H1 (cell line): ENCODE data around the gene CIAO3. TPM values are rescaled to one million over a fixed set of nuclear protein-coding genes. Genes with fewer than 3 reads are reported as not detected.

Experiments
- CTCF ChIA-PET: fragments of 300-600 bp; sonication (Branson Sonifier 250); formaldehyde crosslinking; loops from one replicate; lab custom pipeline; 2021; ENCODE audit not compliant: partially characterized antibody; lab: Charles Lee
- POLR2A ChIA-PET: fragments of 300-600 bp; sonication (Branson Sonifier 250); formaldehyde crosslinking; loops from one replicate; lab custom pipeline; 2021; ENCODE audit warnings: inconsistent platforms; ENCODE audit not compliant: partially characterized antibody; lab: Charles Lee
- DNase-seq, 2 experiments: peaks; one replicate each; pipeline versions ENCODE4 v3.0.0 to v3.0.0-alpha.2; 2010 to 2022; ENCODE audit warnings: low spot score in 2 of 2, low read depth in 1 of 2, mixed read lengths in 1 of 2
- FAIRE-seq: peaks from 2 replicates; lab custom pipeline; 2011; peaks lifted over from hg19 to GRCh38; lab: Jason Lieb, UNC
- H2AFZ ChIP-seq: 2 replicates; pipeline ENCODE4 v1.8.1; 2012; ENCODE audit warnings: low read length, inconsistent platforms
- H2AK5ac ChIP-seq: 2 replicates; pipeline ENCODE4 v1.6.1; 2013; ENCODE audit warnings: low read depth, low read length
- H2BK120ac ChIP-seq: replicated peaks from 2 replicates; pipeline ENCODE3; 2013; ENCODE audit warnings: low read depth, low read length, inconsistent platforms
- H2BK12ac ChIP-seq: 2 replicates; pipeline ENCODE4 v1.6.1; 2013; ENCODE audit warnings: low read depth, low read length
- H2BK15ac ChIP-seq: 2 replicates; pipeline ENCODE4 v1.6.1; 2013; ENCODE audit warnings: low read length
- H2BK20ac ChIP-seq: 2 replicates; pipeline ENCODE4 v1.6.1; 2013; ENCODE audit warnings: low read length
- H2BK5ac ChIP-seq: 2 replicates; pipeline ENCODE4 v1.6.1; 2013; ENCODE audit warnings: low read depth, low read length
- H3K14ac ChIP-seq: 2 replicates; pipeline ENCODE4 v1.6.1; 2013; ENCODE audit warnings: inconsistent platforms; ENCODE audit not compliant: insufficient read length
- H3K18ac ChIP-seq: 2 replicates; pipeline ENCODE4 v1.6.1; 2013; ENCODE audit warnings: low read length; ENCODE audit errors: extremely low read depth
- H3K23ac ChIP-seq: 2 replicates; pipeline ENCODE4 v1.6.1; 2013; ENCODE audit warnings: inconsistent platforms; ENCODE audit not compliant: insufficient read length
- H3K23me2 ChIP-seq: 2 replicates; pipeline ENCODE4 v1.6.1; 2013; ENCODE audit warnings: low read depth, low read length
- H3K27ac ChIP-seq: 2 replicates; pipeline ENCODE4 v1.6.1; 2011; ENCODE audit warnings: low read depth, low read length, inconsistent platforms
- H3K27me3 ChIP-seq, 4 experiments: replicated peaks in 1 of 4; 1 replicate in 1 of 4; 2 replicates in 3 of 4; pipeline versions ENCODE4 v1.6.1 to v1.8.1; 2011 to 2013; ENCODE audit warnings: low read length in 3 of 4, mild to moderate bottlenecking in 3 of 4, inconsistent platforms in 2 of 4, mixed read lengths in 2 of 4, moderate library complexity in 1 of 4; ENCODE audit not compliant: control insufficient read depth in 3 of 4, insufficient read depth in 3 of 4; ENCODE audit errors: extremely low read depth in 1 of 4
- H3K36me3 ChIP-seq, 4 experiments: 2 replicates each; pipeline versions ENCODE4 v1.6.1 to v1.8.1; 2011 to 2013; ENCODE audit warnings: mild to moderate bottlenecking in 4 of 4, low read length in 3 of 4, moderate library complexity in 2 of 4, control low read depth in 1 of 4, inconsistent platforms in 1 of 4; ENCODE audit not compliant: insufficient read depth in 4 of 4, control insufficient read depth in 2 of 4
- H3K4ac ChIP-seq: replicated peaks from 2 replicates; pipeline ENCODE3; 2013; ENCODE audit warnings: low read length, low read depth, mixed read lengths, inconsistent platforms; ENCODE audit not compliant: insufficient read length
- H3K4me1 ChIP-seq, 4 experiments: replicated peaks in 1 of 4; 1 replicate in 1 of 4; 2 replicates in 3 of 4; pipeline versions ENCODE4 v1.6.1 to v1.8.1; 2011 to 2013; ENCODE audit warnings: low read length in 3 of 4, inconsistent platforms in 2 of 4, mixed read lengths in 1 of 4; ENCODE audit not compliant: insufficient read depth in 4 of 4, control insufficient read depth in 3 of 4
- H3K4me2 ChIP-seq, 2 experiments: 2 replicates each; pipeline versions ENCODE4 v1.6.1 to v1.8.1; 2011 to 2013; ENCODE audit warnings: low read depth in 2 of 2, low read length in 2 of 2, control low read depth in 1 of 2, inconsistent platforms in 1 of 2, mild to moderate bottlenecking in 1 of 2; ENCODE audit not compliant: insufficient read depth in 1 of 2
- H3K4me3 ChIP-seq, 4 experiments: fragments of 200-600, 300-600 bp in 1 of 4; sonication (generic), shearing (Covaris generic), sonication (Bioruptor Twin) in 1 of 4; 2 replicates each; pipeline versions ENCODE4 v1.5.1 to v1.8.1; 2011 to 2016; ENCODE audit warnings: low read length in 4 of 4, low read depth in 3 of 4, control low read depth in 2 of 4, inconsistent platforms in 2 of 4, mild to moderate bottlenecking in 2 of 4, mixed read lengths in 1 of 4, moderate library complexity in 1 of 4; ENCODE audit not compliant: insufficient read depth in 2 of 4; ENCODE audit errors: extremely low read depth in 1 of 4
- H3K56ac ChIP-seq: replicated peaks from 2 replicates; pipeline ENCODE3; 2013; ENCODE audit warnings: low read depth, mild to moderate bottlenecking, mixed read lengths, low read length, inconsistent platforms; ENCODE audit not compliant: insufficient read length
- H3K79me1 ChIP-seq: 2 replicates; pipeline ENCODE4 v1.6.1; 2013; ENCODE audit warnings: low read depth, low read length, control low read depth
- H3K79me2 ChIP-seq, 2 experiments: 2 replicates each; pipeline versions ENCODE4 v1.6.1 to v1.8.1; 2012 to 2013; ENCODE audit warnings: low read length in 2 of 2, mild to moderate bottlenecking in 2 of 2, inconsistent platforms in 1 of 2; ENCODE audit not compliant: insufficient read depth in 2 of 2, control insufficient read depth in 1 of 2
- H3K9ac ChIP-seq, 4 experiments: replicated peaks in 1 of 4; 1 replicate in 1 of 4; 2 replicates in 3 of 4; pipeline versions ENCODE4 v1.6.1 to v1.8.1; 2011 to 2013; ENCODE audit warnings: low read depth in 3 of 4, low read length in 3 of 4, control low read depth in 2 of 4, mild to moderate bottlenecking in 2 of 4, moderate library complexity in 2 of 4, inconsistent platforms in 1 of 4; ENCODE audit errors: extremely low read depth in 1 of 4
- H3K9me3 ChIP-seq, 2 experiments: 2 replicates each; pipeline versions ENCODE4 v1.6.1 to v1.8.1; 2012 to 2013; ENCODE audit warnings: mild to moderate bottlenecking in 2 of 2, moderate library complexity in 2 of 2, control low read depth in 1 of 2, inconsistent platforms in 1 of 2, low read depth in 1 of 2, low read length in 1 of 2, mixed read lengths in 1 of 2; ENCODE audit not compliant: insufficient read depth in 2 of 2
- H4K20me1 ChIP-seq, 2 experiments: replicated peaks in 1 of 2; 2 replicates each; pipeline versions ENCODE3 to v1.8.1; 2011 to 2013; ENCODE audit warnings: inconsistent platforms in 2 of 2, low read length in 2 of 2, mild to moderate bottlenecking in 1 of 2; ENCODE audit not compliant: insufficient read depth in 2 of 2, control insufficient read depth in 1 of 2
- H4K5ac ChIP-seq: 2 replicates; pipeline ENCODE4 v1.6.1; 2013; ENCODE audit warnings: low read length, low read depth, mixed read lengths, inconsistent platforms; ENCODE audit not compliant: insufficient read length
- H4K8ac ChIP-seq: 2 replicates; pipeline ENCODE4 v1.8.0; 2013; ENCODE audit warnings: mild to moderate bottlenecking, moderate library complexity, low read length, inconsistent platforms; ENCODE audit not compliant: insufficient read depth; ENCODE audit errors: extremely low read depth
- H4K91ac ChIP-seq: replicated peaks from 2 replicates; pipeline ENCODE3; 2013; ENCODE audit warnings: low read length, mixed read lengths, inconsistent platforms; ENCODE audit not compliant: insufficient read length
- ASH2L ChIP-seq: fragments of 200-600, 300-600 bp; sonication (generic); IDR thresholded peaks from one replicate; pipeline ENCODE4 v1.7.1; 2017; ENCODE audit warnings: low read length
- BRCA1 ChIP-seq: IDR thresholded peaks from 2 replicates; pipeline ENCODE4 v1.6.1; 2012; ENCODE audit warnings: low read depth, low read length, improper control_type of control experiment
- CREB1 ChIP-seq: IDR thresholded peaks from 2 replicates; pipeline ENCODE4 v1.6.1; 2012; ENCODE audit warnings: inconsistent platforms
- EGR1 ChIP-seq: IDR thresholded peaks from 2 replicates; pipeline ENCODE4 v1.6.1; 2011; ENCODE audit warnings: low read depth, low read length, borderline replicate concordance
- GABPA ChIP-seq: IDR thresholded peaks from 2 replicates; pipeline ENCODE4 v1.6.1; 2011; ENCODE audit warnings: mild to moderate bottlenecking, low read length, moderate library complexity, borderline replicate concordance; ENCODE audit not compliant: insufficient read depth
- JUND ChIP-seq: IDR thresholded peaks from 2 replicates; pipeline ENCODE4 v1.6.1; 2011; ENCODE audit warnings: mild to moderate bottlenecking, improper control_type of control experiment, low read length
- KDM4A ChIP-seq: IDR thresholded peaks from one replicate; pipeline ENCODE4 v1.7.1; 2012; ENCODE audit warnings: low read depth, mild to moderate bottlenecking, moderate library complexity, low read length, inconsistent platforms; ENCODE audit not compliant: severe bottlenecking
- RFX5 ChIP-seq: IDR thresholded peaks from 2 replicates; pipeline ENCODE4 v1.6.1; 2011; ENCODE audit warnings: low read depth, low read length, improper control_type of control experiment, borderline replicate concordance
- SAP30 ChIP-seq: fragments of 300-600 bp; sonication (generic); IDR thresholded peaks from 2 replicates; pipeline ENCODE4 v1.7.1; 2012; ENCODE audit warnings: low read length, moderate library complexity, mild to moderate bottlenecking, inconsistent platforms; ENCODE audit not compliant: insufficient read depth, insufficient replicate concordance
- SIX5 ChIP-seq: IDR thresholded peaks from 2 replicates; pipeline ENCODE4 v1.6.1; 2011; ENCODE audit warnings: mild to moderate bottlenecking, low read depth, low read length
- TAF7 ChIP-seq: optimal IDR thresholded peaks from 2 replicates; pipeline ENCODE3; 2011; ENCODE audit warnings: low read depth, mild to moderate bottlenecking, inconsistent platforms, low read length, moderate library complexity, borderline replicate concordance
- TCF12 ChIP-seq: IDR thresholded peaks from 2 replicates; pipeline ENCODE4 v1.6.1; 2011; ENCODE audit warnings: low read depth, mild to moderate bottlenecking, low read length
- WGBS, 2 experiments: shearing (Covaris generic) in 1 of 2; methylation state at CpG; one replicate each; pipeline versions ENCODE4 v1.1.6 to v1.1.7; 2013 to 2015; ENCODE audit warnings: low lambda C conversion rate in 2 of 2, mixed read lengths in 2 of 2, inconsistent platforms in 1 of 2, low coverage in 1 of 2, missing lambda C conversion rate in 1 of 2; ENCODE audit not compliant: insufficient replicate concordance in 2 of 2, insufficient coverage in 1 of 2, insufficient read length in 1 of 2; ENCODE audit errors: extremely low coverage in 1 of 2, missing lambda C conversion rate in 1 of 2; 5-methylcytosine and 5-hydroxymethylcytosine counted together
- polyA plus RNA-seq, 7 experiments: library from polyadenylated mRNA; depleted of rRNA in 3 of 7; stranded (reverse) in 5 of 7; unstranded in 2 of 7; fragments of >200 nt in 5 of 7; fragments of 200-250 nt in 2 of 7; gene quantifications; 1 replicate in 5 of 7; 2 replicates in 1 of 7; 4 replicates in 1 of 7; pipeline versions ENCODE4 v1.2.1 to v1.2.3, GENCODE V29; 2011 to 2013; ENCODE audit warnings: missing spikeins in 2 of 7, mixed read lengths in 2 of 7
- total RNA-seq: library from RNA; stranded (reverse); fragmentation: NEBNext Ultra II Directional; extraction: Animal tissue kit (Norgen Biotek cat#: 25700); gene quantifications from 2 replicates; pipeline ENCODE4 v1.2.1, GENCODE V29; 2021
- TF ChIP-seq, protein P1 (sequence below): IDR thresholded peaks from 2 replicates; pipeline ENCODE4 v1.6.1; 2012; ENCODE audit warnings: inconsistent platforms

The CIAO3 gene
- total and polyA plus RNA-seq, 2 of the 8 experiments (the other 6 are each of a cell fraction or from before 2014, with no cell fraction given): 20.0 to 20.4 TPM

DNA sequence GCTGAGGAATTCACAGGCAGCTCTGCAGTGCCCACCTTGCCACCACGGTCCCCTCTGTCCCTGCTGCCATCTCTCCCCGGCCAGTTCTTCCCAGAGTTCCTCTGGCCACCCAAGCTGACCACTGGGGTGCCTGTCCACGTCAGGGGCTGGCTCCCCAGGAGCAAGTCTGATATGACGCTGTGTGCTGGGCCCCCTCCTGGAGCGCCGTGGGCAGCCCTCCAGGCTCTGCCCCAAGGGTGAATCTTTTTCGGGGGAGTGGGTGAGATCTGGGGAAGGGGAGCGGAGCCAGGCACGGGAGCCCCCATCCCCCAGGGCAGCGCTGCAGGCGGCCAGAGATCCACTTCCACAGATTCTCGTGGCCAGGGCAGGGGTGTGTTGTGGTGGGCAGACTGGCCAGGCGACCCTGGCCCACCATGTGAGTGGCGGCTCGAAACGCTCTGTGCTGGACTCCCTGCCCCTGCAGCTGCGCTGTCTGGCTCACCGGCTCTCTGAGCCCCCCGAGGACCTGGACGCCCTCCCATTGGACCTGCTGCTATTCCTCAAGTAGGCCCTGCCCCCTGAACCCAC lies 23.5 kb upstream of the CIAO3 start:
- no peak overlapping the region for H2AFZ ChIP-seq
- no peak overlapping the region for H2BK120ac ChIP-seq
- H3K4me2 ChIP-seq: no peak overlapping the region
- no peaks in the 10 kb centered on the region; the same call in 1 of the 2 replicates for H3K23me2 ChIP-seq
- H3K79me1 ChIP-seq: no peaks in the 10 kb centered on the region
- peak overlapping the region; percentile 98 for H2BK15ac ChIP-seq
- no peak overlapping the region for H3K56ac ChIP-seq
- H3K79me2 ChIP-seq: no peaks in the 10 kb centered on the region
- no peak for DNase-seq
- H2AK5ac ChIP-seq: no peak overlapping the region
- H2BK20ac ChIP-seq: no peak overlapping the region
- WGBS, 2 experiments: 89% methylated on average over 7 of the region's 20 CpGs; no CpG with 5 or more reads in 1 of the 2 experiments
- H4K5ac ChIP-seq: no peak overlapping the region
- no peaks in the 10 kb centered on the region for H3K27me3 ChIP-seq
- peaks cover 0 to 8% (median 5%) of the 10 kb centered on the region in 4 experiments; a peak in 4 of 7 replicates for H3K4me1 ChIP-seq
- no peak overlapping the region for H3K23ac ChIP-seq
- no peak overlapping the region for H3K14ac ChIP-seq
- peak overlapping the region; percentile 77; the same call in 1 of the 2 replicates for H2BK12ac ChIP-seq
- no peaks in the 10 kb centered on the region for H3K9me3 ChIP-seq
- H3K4ac ChIP-seq: no peak overlapping the region
- peak overlapping the region; percentile 86; the same call in 1 of the 2 replicates for H4K8ac ChIP-seq
- H3K18ac ChIP-seq: no peak overlapping the region; the same call in 1 of the 2 replicates
- no peaks in the 10 kb centered on the region for H3K36me3 ChIP-seq
- ChIA-PET POLR2A (interaction anchor here (1.1 to 1.4 kb wide), 3 partner anchors 10 to 44 kb away, joined by 4 to 5 read pairs (median 4); partner anchors contain the start of gene ANTKMT), CTCF (interaction anchor here (1.5 to 4.0 kb wide), 3 partner anchors 21 to 54 kb away, joined by 4 to 22 read pairs (median 14); no protein-coding TSS in a partner anchor)
- H3K9ac ChIP-seq: no peak overlapping the region
- H2BK5ac ChIP-seq: peak overlapping the region; percentile 44; the same call in 1 of the 2 replicates
- no peak overlapping the region for H3K4me3 ChIP-seq
- H3K27ac ChIP-seq: no peak overlapping the region
- no peak overlapping the region for H4K91ac ChIP-seq
- no peak for FAIRE-seq
- H4K20me1 ChIP-seq: no peaks in the 10 kb centered on the region
- TF ChIP-seq, protein P1, sequence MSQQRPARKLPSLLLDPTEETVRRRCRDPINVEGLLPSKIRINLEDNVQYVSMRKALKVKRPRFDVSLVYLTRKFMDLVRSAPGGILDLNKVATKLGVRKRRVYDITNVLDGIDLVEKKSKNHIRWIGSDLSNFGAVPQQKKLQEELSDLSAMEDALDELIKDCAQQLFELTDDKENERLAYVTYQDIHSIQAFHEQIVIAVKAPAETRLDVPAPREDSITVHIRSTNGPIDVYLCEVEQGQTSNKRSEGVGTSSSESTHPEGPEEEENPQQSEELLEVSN: no peak
- TF ChIP-seq BRCA1 (no peak), CREB1 (no peak), SAP30 (no peak), RFX5 (no peak), EGR1 (no peak), ASH2L (no peak), TCF12 (no peak), KDM4A (no peak), JUND (no peak), SIX5 (no peak), GABPA (no peak), TAF7 (no peak)
